Stimulated activated CD4-positive, alpha-beta T cell treated with anti-CD3 and anti-CD28 coated beads, Interleukin-12 subunit alpha, Interleukin-12 subunit beta, amount 100 ng/mL, for 4 hours (primary cell): ENCODE results near the gene MAP3K14.

Source experiments
- DNase-seq: peaks from one replicate; pipeline ENCODE4 v3.0.0-alpha.2; 2020

MAP3K14 gene

GRCh38 chr17:45277216-45277849, 39.5 kb downstream of the MAP3K14 start:
- peak; percentile 89 for DNase-seq

- no peak for DNase-seq
Observed at GRCh38 chr17:45276031-45276430, 40.8 kb downstream of the MAP3K14 start.

- no peak for DNase-seq
Observed at GRCh38 chr17:45274033-45274432, 42.8 kb downstream of the MAP3K14 start.

- no peak for DNase-seq
Observed at GRCh38 chr17:45273551-45273957, 43.3 kb downstream of the MAP3K14 start.

GRCh38 chr17:45271603-45272002, 45.2 kb downstream of the MAP3K14 start:
- no peak for DNase-seq

- DNase-seq = peak; percentile 54
Observed at GRCh38 chr17:45270828-45271418, 45.9 kb downstream of the MAP3K14 start.

- no peak for DNase-seq
Observed at GRCh38 chr17:45269912-45270311, 46.9 kb downstream of the MAP3K14 start.

GRCh38 chr17:45267436-45268055, 49.3 kb downstream of the MAP3K14 start:
- DNase-seq = no peak

- no peak for DNase-seq
Observed at GRCh38 chr17:45266372-45266926, 50.4 kb downstream of the MAP3K14 start.

- no peak for DNase-seq
Observed at GRCh38 chr17:45265821-45266220, 51.0 kb downstream of the MAP3K14 start.

GRCh38 chr17:45264988-45265387, 51.8 kb downstream of the MAP3K14 start:
- DNase-seq = no peak

GRCh38 chr17:45264430-45264829, 52.4 kb downstream of the MAP3K14 start:
- no peak for DNase-seq

- DNase-seq = no peak
Observed at GRCh38 chr17:45263477-45263860, 53.4 kb downstream of the MAP3K14 start.

- no peak for DNase-seq
Observed at GRCh38 chr17:45262516-45263476, 54.0 kb downstream of the MAP3K14 start.

GRCh38 chr17:45261577-45262515, 55.0 kb downstream of the MAP3K14 start, which contains the start of gene SPATA32:
Gene SPATA32 (minus strand): TSS chr17:45262094. CDS start chr17:45262016, 78 bp downstream.
- peak; percentile 62 for DNase-seq

- DNase-seq = no peak
Observed at GRCh38 chr17:45260204-45260783, 56.5 kb downstream of the MAP3K14 start.

- no peak for DNase-seq
Observed at GRCh38 chr17:45258981-45259380, 57.8 kb downstream of the MAP3K14 start.

- DNase-seq = no peak
Observed at GRCh38 chr17:45257115-45257514, 59.7 kb downstream of the MAP3K14 start.

GRCh38 chr17:45256114-45256966, 60.5 kb downstream of the MAP3K14 start:
- no peak for DNase-seq

GRCh38 chr17:45255358-45255757, 61.5 kb downstream of the MAP3K14 start:
- DNase-seq = no peak
